GM12878 (cell line): ENCODE data around the gene ADGRD1. TPM values are rescaled to one million over a fixed set of nuclear protein-coding genes. Genes with fewer than 3 reads are reported as not detected.

Experiments used
- BRCA1 ChIP-seq: IDR thresholded peaks from 2 replicates; pipeline ENCODE4 v1.6.1; 2011; ENCODE audit warnings: low read depth, low read length, improper control_type of control experiment
- CHD1 ChIP-seq: IDR thresholded peaks from 2 replicates; pipeline ENCODE4 v1.6.1; 2012; ENCODE audit warnings: low read depth, low read length, improper control_type of control experiment
- E2F4 ChIP-seq: IDR thresholded peaks from 2 replicates; pipeline ENCODE4 v1.6.1; 2012; ENCODE audit warnings: low read depth, low read length, improper control_type of control experiment
- GABPA ChIP-seq: IDR thresholded peaks from 2 replicates; pipeline ENCODE4 v1.6.1; 2014; ENCODE audit warnings: antibody characterized with exemption, low read depth, mild to moderate bottlenecking, inconsistent platforms
- IRF4 ChIP-seq: IDR thresholded peaks from 2 replicates; pipeline ENCODE4 v1.6.1; 2011; ENCODE audit warnings: low read depth, low read length
- MAX ChIP-seq: IDR thresholded peaks from 2 replicates; pipeline ENCODE4 v1.6.1; 2012; ENCODE audit warnings: low read depth, low read length, improper control_type of control experiment
- RAD21 ChIP-seq: IDR thresholded peaks from 2 replicates; pipeline ENCODE4 v1.6.1; 2011; ENCODE audit warnings: mild to moderate bottlenecking, low read depth, low read length, moderate library complexity; ENCODE audit not compliant: insufficient read depth
- RUNX3 ChIP-seq: IDR thresholded peaks from 2 replicates; pipeline ENCODE4 v1.6.1; 2012; ENCODE audit warnings: low read length, inconsistent platforms
- SMARCA5 ChIP-seq: fragments of 450-650 bp; IDR thresholded peaks from 2 replicates; pipeline ENCODE4 v1.6.1; 2017; ENCODE audit warnings: mild to moderate bottlenecking
- SUZ12 ChIP-seq: fragments of 200-600 bp; sonication (generic); IDR thresholded peaks from one replicate; pipeline ENCODE4 v1.6.1; 2018; ENCODE audit warnings: antibody characterized with exemption, mild to moderate bottlenecking; ENCODE audit not compliant: unreplicated experiment
- ZBTB33 ChIP-seq: fragments of 450-650 bp; IDR thresholded peaks from 2 replicates; pipeline ENCODE4 v1.6.1; 2017; ENCODE audit warnings: mild to moderate bottlenecking
- polyA plus RNA-seq, 11 experiments: library from polyadenylated mRNA; depleted of rRNA in 4 of 11; unstranded in 6 of 11; stranded (reverse) in 5 of 11; fragments of >200 nt; fragmentation: Nextera tagmentation in 4 of 11; fragmentation: Illumina TruSeq in 1 of 11; extraction: Ambion mirVana in 4 of 11; extraction: Trizol in 1 of 11; gene quantifications; 1 replicate in 1 of 11; 2 replicates in 10 of 11; pipeline versions ENCODE4 v1.2.1 to v1.2.3, GENCODE V29; 2011 to 2016; ENCODE audit warnings: inconsistent platforms in 2 of 11, missing spikeins in 2 of 11, low read depth in 1 of 11
- total RNA-seq, 4 experiments: library from RNA; depleted of rRNA in 3 of 4; stranded (reverse); fragments of >200 nt in 3 of 4; fragmentation: Illumina TruSeq in 1 of 4; extraction: Trizol in 1 of 4; gene quantifications; 2 replicates each; pipeline versions ENCODE4 v1.2.1 to v1.2.3, GENCODE V29; 2013 to 2021

Gene ADGRD1
- total and polyA plus RNA-seq, 10 of the 15 experiments (the other 5 are each of a cell fraction or from before 2014, with no cell fraction given), result 0.15 to 12.7 (median 1.2) TPM

DNA sequence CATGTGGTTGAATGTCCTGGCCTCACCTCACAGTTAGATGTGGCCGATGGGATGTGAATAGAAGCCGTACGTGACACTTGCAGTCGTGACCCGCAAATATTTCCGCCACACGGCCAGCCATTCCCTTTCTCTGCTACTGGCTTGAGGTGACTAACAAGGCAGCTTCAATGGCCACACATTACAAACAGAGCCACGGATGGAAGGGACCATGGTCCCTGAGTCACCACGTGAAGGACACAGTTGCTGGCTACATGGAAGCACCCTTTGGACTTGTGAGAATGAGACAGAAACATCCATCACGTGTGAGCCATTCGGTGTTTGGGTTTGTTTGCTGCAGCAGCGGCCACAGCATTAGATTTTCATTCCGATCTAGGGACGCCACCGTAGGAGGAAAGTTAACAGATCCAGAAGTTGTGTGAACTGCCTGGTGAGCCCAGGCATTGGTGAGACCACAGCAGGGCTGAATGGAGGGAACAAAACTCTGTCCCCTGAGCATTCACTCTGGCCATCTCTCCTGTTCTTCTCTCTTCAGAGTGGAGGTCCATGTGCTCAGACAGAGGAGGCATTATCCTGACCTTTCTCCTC is 33.5 kb upstream of the ADGRD1 start (continued):
- TF ChIP-seq ZBTB33, result no peak
- no peak for TF ChIP-seq E2F4
- TF ChIP-seq SMARCA5, result no peak
- TF ChIP-seq IRF4, result no peak
- TF ChIP-seq BRCA1, result no peak
- no peak for TF ChIP-seq RAD21
- no peak for TF ChIP-seq RUNX3
- TF ChIP-seq SUZ12, result no peak
- no peak for TF ChIP-seq GABPA
- no peak for TF ChIP-seq MAX
- no peak for TF ChIP-seq CHD1
